HepG2 (cell line): Measurements from ENCODE around the gene TACC3. TPM values are rescaled to one million over a fixed set of nuclear protein-coding genes. Genes with fewer than 3 reads are reported as not detected.

Source experiments
- ATF7 ChIP-seq, 2 experiments: fragments of 450-650 bp in 1 of 2; sonication (generic) in 1 of 2; formaldehyde crosslinking in 1 of 2; IDR thresholded peaks; 2 replicates each; pipeline versions ENCODE4 v1.4.0 to v1.6.1; 2016 to 2020; ENCODE audit warnings: antibody characterized with exemption in 1 of 2, mild to moderate bottlenecking in 1 of 2, missing genetic modification reagents in 1 of 2
- ERF ChIP-seq: IDR thresholded peaks from 2 replicates; pipeline ENCODE4 v1.6.1; 2018; ENCODE audit warnings: missing biosample characterization, missing genetic modification reagents
- HOXA7 ChIP-seq: sonication (generic); formaldehyde crosslinking; IDR thresholded peaks from 2 replicates; pipeline ENCODE4 v1.8.1; 2022; ENCODE audit warnings: mild to moderate bottlenecking, missing genetic modification reagents, moderate library complexity
- MIER2 ChIP-seq: IDR thresholded peaks from 2 replicates; pipeline ENCODE4 v1.6.1; 2016; ENCODE audit warnings: missing biosample characterization, missing genetic modification reagents
- NKX3-1 ChIP-seq: sonication (generic); formaldehyde crosslinking; IDR thresholded peaks from 2 replicates; pipeline ENCODE4 v1.5.0; 2020; ENCODE audit warnings: missing genetic modification reagents
- PITX1 ChIP-seq: sonication (generic); formaldehyde crosslinking; IDR thresholded peaks from 2 replicates; pipeline ENCODE4 v1.5.1; 2020; ENCODE audit warnings: mild to moderate bottlenecking, missing genetic modification reagents
- THYN1 ChIP-seq: sonication (generic); formaldehyde crosslinking; IDR thresholded peaks from 2 replicates; pipeline ENCODE4 v1.8.1; 2023; ENCODE audit warnings: low read depth, mild to moderate bottlenecking, moderate library complexity, missing genetic modification reagents, borderline replicate concordance
- TOPORS ChIP-seq: sonication (generic); formaldehyde crosslinking; IDR thresholded peaks from 2 replicates; pipeline ENCODE4 v1.8.0; 2023; ENCODE audit warnings: mild to moderate bottlenecking, missing genetic modification reagents
- ZBTB20 ChIP-seq: sonication (generic); formaldehyde crosslinking; IDR thresholded peaks from 2 replicates; pipeline ENCODE4 v1.8.1; 2023; ENCODE audit warnings: missing genetic modification reagents, low read depth, mild to moderate bottlenecking, borderline replicate concordance
- ZBTB21 ChIP-seq: sonication (generic); formaldehyde crosslinking; IDR thresholded peaks from 2 replicates; pipeline ENCODE4 v1.4.0; 2020; ENCODE audit warnings: missing genetic modification reagents
- ZNF10 ChIP-seq: sonication (generic); formaldehyde crosslinking; IDR thresholded peaks from 2 replicates; pipeline ENCODE4 v1.4.0; 2020; ENCODE audit warnings: mild to moderate bottlenecking, low read depth, missing genetic modification reagents, borderline replicate concordance
- ZNF263 ChIP-seq: sonication (generic); formaldehyde crosslinking; IDR thresholded peaks from 2 replicates; pipeline ENCODE4 v1.4.0; 2020; ENCODE audit warnings: missing genetic modification reagents
- ZNF563 ChIP-seq: sonication (generic); formaldehyde crosslinking; IDR thresholded peaks from 2 replicates; pipeline ENCODE4 v1.8.0; 2022; ENCODE audit warnings: mild to moderate bottlenecking, moderate library complexity, missing genetic modification reagents
- ZZZ3 ChIP-seq: sonication (generic); formaldehyde crosslinking; IDR thresholded peaks from 2 replicates; pipeline ENCODE4 v1.4.0; 2020; ENCODE audit warnings: missing genetic modification reagents, mild to moderate bottlenecking, borderline replicate concordance
- polyA plus RNA-seq, 8 experiments: library from polyadenylated mRNA; depleted of rRNA in 3 of 8; stranded (reverse) in 7 of 8; unstranded in 1 of 8; fragments of >200 nt; fragmentation: Illumina TruSeq in 4 of 8; extraction: Trizol in 4 of 8; gene quantifications; 2 replicates each; pipeline versions ENCODE4 v1.2.1 to v1.2.3, GENCODE V29; 2011 to 2016; ENCODE audit warnings: low read depth in 4 of 8, missing spikeins in 1 of 8, mixed read lengths in 1 of 8; ENCODE audit not compliant: insufficient read depth in 1 of 8
- total RNA-seq, 5 experiments: library from RNA; depleted of rRNA; stranded (reverse); fragments of >200 nt; fragmentation: Illumina TruSeq; extraction: Trizol; gene quantifications; 2 replicates each; pipeline ENCODE4 v1.2.3, GENCODE V29; 2016; ENCODE audit warnings: low read depth in 1 of 5
- TF ChIP-seq, protein P1 (sequence below): sonication (generic); formaldehyde crosslinking; IDR thresholded peaks from 2 replicates; pipeline ENCODE4 v1.5.0; 2020; ENCODE audit warnings: mild to moderate bottlenecking, missing genetic modification reagents
- TF ChIP-seq, protein P2 (sequence below): sonication (generic); formaldehyde crosslinking; IDR thresholded peaks from 2 replicates; pipeline ENCODE4 v1.4.0; 2020; ENCODE audit warnings: mild to moderate bottlenecking, missing genetic modification reagents
- TF ChIP-seq, protein P3 (sequence below): sonication (generic); formaldehyde crosslinking; IDR thresholded peaks from 2 replicates; pipeline ENCODE4 v1.5.1; 2020; ENCODE audit warnings: missing genetic modification reagents, mild to moderate bottlenecking, borderline replicate concordance
- TF ChIP-seq, protein P4 (sequence below): IDR thresholded peaks from 2 replicates; pipeline ENCODE4 v1.6.1; 2016
- TF ChIP-seq, protein P5 (sequence below): IDR thresholded peaks from 2 replicates; pipeline ENCODE4 v1.6.1; 2016; ENCODE audit warnings: missing genetic modification reagents, missing compliant biosample characterization

Gene TACC3
- total and polyA plus RNA-seq, 2 of the 13 experiments (the other 11 are each of a cell fraction or from before 2014, with no cell fraction given) = 20.3 to 21.2 TPM

DNA sequence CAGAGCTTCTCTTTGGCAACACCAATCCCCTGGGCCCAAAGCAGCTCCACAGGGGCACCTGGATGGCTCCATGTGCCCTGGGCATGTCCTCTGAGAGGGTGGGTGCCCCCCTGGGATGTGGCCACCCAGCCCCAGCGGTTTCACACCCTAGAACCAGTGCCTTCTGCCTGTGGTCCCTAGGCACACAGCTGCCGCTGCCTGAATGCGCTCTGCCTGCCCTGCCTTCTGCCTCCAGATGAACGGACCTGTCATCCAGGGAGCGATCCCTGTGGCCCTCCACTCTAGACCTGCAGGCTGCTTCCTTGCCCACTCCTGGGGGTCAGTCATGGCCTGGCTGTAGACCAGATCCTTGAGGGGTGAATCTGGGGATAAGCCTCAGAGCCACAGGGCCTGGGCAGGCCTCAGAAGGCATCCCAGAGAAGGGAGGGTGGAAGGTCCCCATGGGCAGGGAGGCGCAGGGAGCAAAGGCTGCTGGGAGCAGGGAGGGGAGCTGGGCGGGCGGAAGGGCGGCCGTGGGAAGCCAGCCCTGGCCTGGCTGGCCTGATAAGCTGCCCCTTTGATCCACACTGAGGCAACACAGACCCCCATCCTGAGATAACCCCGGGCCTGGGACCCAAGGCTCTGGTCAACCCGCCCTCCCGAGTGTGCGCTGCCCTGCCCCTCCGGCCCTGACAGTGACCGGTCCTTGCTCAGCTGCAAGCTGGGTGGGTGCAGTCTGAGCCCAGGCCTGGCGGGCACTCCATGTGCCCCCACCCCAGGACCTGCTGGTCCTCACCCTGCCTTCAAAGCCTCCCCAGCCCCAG lies 63.7 kb downstream of the TACC3 start (continued):
- TF ChIP-seq, protein P1, sequence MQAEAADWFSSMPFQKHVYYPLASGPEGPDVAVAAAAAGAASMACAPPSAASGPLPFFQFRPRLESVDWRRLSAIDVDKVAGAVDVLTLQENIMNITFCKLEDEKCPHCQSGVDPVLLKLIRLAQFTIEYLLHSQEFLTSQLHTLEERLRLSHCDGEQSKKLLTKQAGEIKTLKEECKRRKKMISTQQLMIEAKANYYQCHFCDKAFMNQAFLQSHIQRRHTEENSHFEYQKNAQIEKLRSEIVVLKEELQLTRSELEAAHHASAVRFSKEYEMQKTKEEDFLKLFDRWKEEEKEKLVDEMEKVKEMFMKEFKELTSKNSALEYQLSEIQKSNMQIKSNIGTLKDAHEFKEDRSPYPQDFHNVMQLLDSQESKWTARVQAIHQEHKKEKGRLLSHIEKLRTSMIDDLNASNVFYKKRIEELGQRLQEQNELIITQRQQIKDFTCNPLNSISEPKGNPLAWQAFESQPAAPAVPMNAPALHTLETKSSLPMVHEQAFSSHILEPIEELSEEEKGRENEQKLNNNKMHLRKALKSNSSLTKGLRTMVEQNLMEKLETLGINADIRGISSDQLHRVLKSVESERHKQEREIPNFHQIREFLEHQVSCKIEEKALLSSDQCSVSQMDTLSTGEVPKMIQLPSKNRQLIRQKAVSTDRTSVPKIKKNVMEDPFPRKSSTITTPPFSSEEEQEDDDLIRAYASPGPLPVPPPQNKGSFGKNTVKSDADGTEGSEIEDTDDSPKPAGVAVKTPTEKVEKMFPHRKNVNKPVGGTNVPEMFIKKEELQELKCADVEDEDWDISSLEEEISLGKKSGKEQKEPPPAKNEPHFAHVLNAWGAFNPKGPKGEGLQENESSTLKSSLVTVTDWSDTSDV (CRISPR knock-in tag) = no peak
- TF ChIP-seq ZBTB20 (CRISPR knock-in tag) (no peak), MIER2 (CRISPR knock-in tag) (no peak), ZNF263 (CRISPR knock-in tag) (no peak), ATF7 (IDR thresholded peaks at IDR 0.05) (no peak), ATF7 (CRISPR knock-in tag; IDR thresholded peaks at IDR 0.05) (0 out of 2 replicates have a peak, but pooled peaks have one; percentile 70), ZNF563 (CRISPR knock-in tag) (peak; percentile 80; the same call in 1 of the 2 replicates), THYN1 (no peak), NKX3-1 (no peak), ERF (CRISPR knock-in tag) (peak; percentile 63; the same call in 1 of the 2 replicates), HOXA7 (CRISPR knock-in tag) (no peak), ZNF10 (CRISPR knock-in tag) (no peak), PITX1 (CRISPR knock-in tag) (peak; percentile 93), ZZZ3 (CRISPR knock-in tag) (peak; percentile 84; the same call in 1 of the 2 replicates), ZBTB21 (CRISPR knock-in tag) (no peak), TOPORS (no peak)
- TF ChIP-seq, protein P2, sequence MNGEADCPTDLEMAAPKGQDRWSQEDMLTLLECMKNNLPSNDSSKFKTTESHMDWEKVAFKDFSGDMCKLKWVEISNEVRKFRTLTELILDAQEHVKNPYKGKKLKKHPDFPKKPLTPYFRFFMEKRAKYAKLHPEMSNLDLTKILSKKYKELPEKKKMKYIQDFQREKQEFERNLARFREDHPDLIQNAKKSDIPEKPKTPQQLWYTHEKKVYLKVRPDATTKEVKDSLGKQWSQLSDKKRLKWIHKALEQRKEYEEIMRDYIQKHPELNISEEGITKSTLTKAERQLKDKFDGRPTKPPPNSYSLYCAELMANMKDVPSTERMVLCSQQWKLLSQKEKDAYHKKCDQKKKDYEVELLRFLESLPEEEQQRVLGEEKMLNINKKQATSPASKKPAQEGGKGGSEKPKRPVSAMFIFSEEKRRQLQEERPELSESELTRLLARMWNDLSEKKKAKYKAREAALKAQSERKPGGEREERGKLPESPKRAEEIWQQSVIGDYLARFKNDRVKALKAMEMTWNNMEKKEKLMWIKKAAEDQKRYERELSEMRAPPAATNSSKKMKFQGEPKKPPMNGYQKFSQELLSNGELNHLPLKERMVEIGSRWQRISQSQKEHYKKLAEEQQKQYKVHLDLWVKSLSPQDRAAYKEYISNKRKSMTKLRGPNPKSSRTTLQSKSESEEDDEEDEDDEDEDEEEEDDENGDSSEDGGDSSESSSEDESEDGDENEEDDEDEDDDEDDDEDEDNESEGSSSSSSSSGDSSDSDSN (CRISPR knock-in tag) = peak; percentile 91
- TF ChIP-seq, protein P3, sequence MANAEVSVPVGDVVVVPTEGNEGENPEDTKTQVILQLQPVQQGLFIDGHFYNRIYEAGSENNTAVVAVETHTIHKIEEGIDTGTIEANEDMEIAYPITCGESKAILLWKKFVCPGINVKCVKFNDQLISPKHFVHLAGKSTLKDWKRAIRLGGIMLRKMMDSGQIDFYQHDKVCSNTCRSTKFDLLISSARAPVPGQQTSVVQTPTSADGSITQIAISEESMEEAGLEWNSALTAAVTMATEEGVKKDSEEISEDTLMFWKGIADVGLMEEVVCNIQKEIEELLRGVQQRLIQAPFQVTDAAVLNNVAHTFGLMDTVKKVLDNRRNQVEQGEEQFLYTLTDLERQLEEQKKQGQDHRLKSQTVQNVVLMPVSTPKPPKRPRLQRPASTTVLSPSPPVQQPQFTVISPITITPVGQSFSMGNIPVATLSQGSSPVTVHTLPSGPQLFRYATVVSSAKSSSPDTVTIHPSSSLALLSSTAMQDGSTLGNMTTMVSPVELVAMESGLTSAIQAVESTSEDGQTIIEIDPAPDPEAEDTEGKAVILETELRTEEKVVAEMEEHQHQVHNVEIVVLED (CRISPR knock-in tag) = no peak
- TF ChIP-seq, protein P4, sequence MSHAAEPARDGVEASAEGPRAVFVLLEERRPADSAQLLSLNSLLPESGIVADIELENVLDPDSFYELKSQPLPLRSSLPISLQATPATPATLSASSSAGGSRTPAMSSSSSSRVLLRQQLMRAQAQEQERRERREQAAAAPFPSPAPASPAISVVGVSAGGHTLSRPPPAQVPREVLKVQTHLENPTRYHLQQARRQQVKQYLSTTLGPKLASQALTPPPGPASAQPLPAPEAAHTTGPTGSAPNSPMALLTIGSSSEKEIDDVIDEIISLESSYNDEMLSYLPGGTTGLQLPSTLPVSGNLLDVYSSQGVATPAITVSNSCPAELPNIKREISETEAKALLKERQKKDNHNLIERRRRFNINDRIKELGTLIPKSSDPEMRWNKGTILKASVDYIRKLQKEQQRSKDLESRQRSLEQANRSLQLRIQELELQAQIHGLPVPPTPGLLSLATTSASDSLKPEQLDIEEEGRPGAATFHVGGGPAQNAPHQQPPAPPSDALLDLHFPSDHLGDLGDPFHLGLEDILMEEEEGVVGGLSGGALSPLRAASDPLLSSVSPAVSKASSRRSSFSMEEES (CRISPR knock-in tag) = no peak; the same call in 1 of the 2 replicates
- TF ChIP-seq, protein P5, sequence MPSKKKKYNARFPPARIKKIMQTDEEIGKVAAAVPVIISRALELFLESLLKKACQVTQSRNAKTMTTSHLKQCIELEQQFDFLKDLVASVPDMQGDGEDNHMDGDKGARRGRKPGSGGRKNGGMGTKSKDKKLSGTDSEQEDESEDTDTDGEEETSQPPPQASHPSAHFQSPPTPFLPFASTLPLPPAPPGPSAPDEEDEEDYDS (CRISPR knock-in tag) = peak; percentile 56; the same call in 1 of the 2 replicates
